CD14-positive monocyte (primary cell): ENCODE data around the gene ATXN7L1. TPM values are rescaled to one million over a fixed set of nuclear protein-coding genes. Genes with fewer than 3 reads are reported as not detected.

ENCODE experiments used
- DNase-seq, 3 donors: peaks; one replicate each; pipeline ENCODE4 v3.0.0-alpha.2; 2011 to 2022
- H2AFZ ChIP-seq: 2 replicates; pipeline ENCODE4 v1.6.0; 2012; ENCODE audit warnings: mild to moderate bottlenecking, low read depth, low read length, inconsistent platforms; ENCODE audit not compliant: insufficient read depth, poor library complexity, severe bottlenecking
- H3K27ac ChIP-seq, 2 donors: 1 replicate in 1 of 2; 2 replicates in 1 of 2; pipeline ENCODE4 v1.5.1; 2012 to 2013; ENCODE audit warnings: low read length in 2 of 2, control low read depth in 1 of 2, inconsistent platforms in 1 of 2, low read depth in 1 of 2, mild to moderate bottlenecking in 1 of 2
- H3K27me3 ChIP-seq, 2 donors: one replicate each; pipeline versions ENCODE4 v1.6.0 to v1.6.1; 2011 to 2013; ENCODE audit warnings: low read length in 2 of 2; ENCODE audit not compliant: control insufficient read depth in 2 of 2, insufficient read depth in 2 of 2
- H3K36me3 ChIP-seq, 2 donors: replicated peaks in 1 of 2; 1 replicate in 1 of 2; 2 replicates in 1 of 2; pipeline versions ENCODE4 v1.5.1 to v1.6.1; 2012 to 2013; ENCODE audit warnings: low read length in 2 of 2, control low read depth in 1 of 2, inconsistent platforms in 1 of 2, mild to moderate bottlenecking in 1 of 2; ENCODE audit not compliant: insufficient read depth in 2 of 2, control insufficient read depth in 1 of 2
- H3K4me1 ChIP-seq, 2 donors: 1 replicate in 1 of 2; 2 replicates in 1 of 2; pipeline versions ENCODE4 v1.5.1 to v1.6.1; 2012 to 2013; ENCODE audit warnings: low read length in 2 of 2, control low read depth in 1 of 2, inconsistent platforms in 1 of 2, mild to moderate bottlenecking in 1 of 2, moderate library complexity in 1 of 2; ENCODE audit not compliant: insufficient read depth in 2 of 2, control insufficient read depth in 1 of 2
- H3K4me2 ChIP-seq: replicated peaks from 2 replicates; pipeline ENCODE3; 2012; ENCODE audit warnings: low read length, moderate library complexity, mild to moderate bottlenecking; ENCODE audit not compliant: poor library complexity, severe bottlenecking; ENCODE audit errors: extremely low read depth
- H3K4me3 ChIP-seq, 3 experiments: fragments of 200-600 bp in 1 of 3; sonication (generic) in 1 of 3; replicated peaks in 1 of 3; 1 replicate in 2 of 3; 2 replicates in 1 of 3; pipeline ENCODE4 v1.5.1; 2011 to 2013; ENCODE audit warnings: low read length in 3 of 3, mild to moderate bottlenecking in 3 of 3, control low read depth in 2 of 3, low read depth in 2 of 3, inconsistent platforms in 1 of 3, moderate library complexity in 1 of 3
- H3K79me2 ChIP-seq: 2 replicates; pipeline ENCODE4 v1.6.0; 2012; ENCODE audit warnings: mild to moderate bottlenecking, control low read depth, inconsistent platforms, low read length, moderate library complexity; ENCODE audit not compliant: insufficient read depth
- H3K9ac ChIP-seq: 2 replicates; pipeline ENCODE4 v1.6.0; 2017; ENCODE audit warnings: low read length, mild to moderate bottlenecking; ENCODE audit not compliant: insufficient read depth, poor library complexity, severe bottlenecking
- H3K9me3 ChIP-seq, 2 donors: replicated peaks in 1 of 2; 1 replicate in 1 of 2; 2 replicates in 1 of 2; pipeline versions ENCODE4 v1.5.1 to v1.6.1; 2012 to 2013; ENCODE audit warnings: low read length in 2 of 2, control low read depth in 1 of 2; ENCODE audit not compliant: control insufficient read depth in 1 of 2, insufficient read depth in 1 of 2
- H4K20me1 ChIP-seq: 2 replicates; pipeline ENCODE4 v1.6.0; 2012; ENCODE audit warnings: mild to moderate bottlenecking, low read length, control low read depth, moderate library complexity; ENCODE audit not compliant: insufficient read depth
- H3K27ac Mint-ChIP-seq, 7 donors: one replicate each; pipeline ENCODE4 v1.8.0; 2020; ENCODE audit warnings: mild to moderate bottlenecking in 7 of 7, mixed read lengths in 7 of 7, moderate library complexity in 6 of 7, inconsistent platforms in 2 of 7
- H3K27me3 Mint-ChIP-seq, 3 donors: one replicate each; pipeline ENCODE4 v1.8.0; 2021 to 2022; ENCODE audit warnings: low read depth in 3 of 3, mild to moderate bottlenecking in 3 of 3, mixed read lengths in 3 of 3, moderate library complexity in 3 of 3, inconsistent platforms in 1 of 3
- H3K36me3 Mint-ChIP-seq, 2 donors: one replicate each; pipeline ENCODE4 v1.8.0; 2020; ENCODE audit warnings: mixed read lengths in 2 of 2, inconsistent platforms in 1 of 2, mild to moderate bottlenecking in 1 of 2
- H3K4me1 Mint-ChIP-seq: one replicate; pipeline ENCODE4 v1.8.0; 2020; ENCODE audit warnings: mild to moderate bottlenecking, mixed read lengths
- H3K4me3 Mint-ChIP-seq, 2 donors: one replicate each; pipeline ENCODE4 v1.8.0; 2020; ENCODE audit warnings: mild to moderate bottlenecking in 2 of 2, mixed read lengths in 2 of 2, moderate library complexity in 1 of 2
- H3K9me3 Mint-ChIP-seq, 7 donors: one replicate each; pipeline ENCODE4 v1.8.0; 2020 to 2022; ENCODE audit warnings: mixed read lengths in 7 of 7, mild to moderate bottlenecking in 6 of 7, moderate library complexity in 6 of 7, inconsistent platforms in 2 of 7
- WGBS: methylation state at CpG from one replicate; pipeline ENCODE4 v1.1.5; 2013; ENCODE audit warnings: missing lambda C conversion rate; ENCODE audit not compliant: insufficient coverage; 5-methylcytosine and 5-hydroxymethylcytosine counted together
- intact Hi-C, 2 donors: fragments of 100-400 bp; cut with micrococcal nuclease; formaldehyde crosslinking; loops; one replicate each; pipeline versions ENCODE4 v1.15.0 to v1.15.1; 2023
- polyA plus RNA-seq, 3 donors: library from polyadenylated mRNA; depleted of rRNA in 1 of 3; unstranded in 2 of 3; stranded (reverse) in 1 of 3; fragments of 300-500 nt in 2 of 3; fragments of >200 nt in 1 of 3; fragmentation: Illumina TruSeq in 2 of 3; gene quantifications; 1 replicate in 2 of 3; 2 replicates in 1 of 3; pipeline ENCODE4 v1.2.3, GENCODE V29; 2012 to 2021
- TF ChIP-seq, protein P1 (sequence below): fragments of 200-600 bp; IDR thresholded peaks from one replicate; pipeline ENCODE4 v1.8.0; 2022; ENCODE audit warnings: antibody characterized with exemption, mild to moderate bottlenecking

Gene ATXN7L1
- polyA plus RNA-seq, 3 donors, result 4.5 to 12.2 (median 11.2) TPM

DNA sequence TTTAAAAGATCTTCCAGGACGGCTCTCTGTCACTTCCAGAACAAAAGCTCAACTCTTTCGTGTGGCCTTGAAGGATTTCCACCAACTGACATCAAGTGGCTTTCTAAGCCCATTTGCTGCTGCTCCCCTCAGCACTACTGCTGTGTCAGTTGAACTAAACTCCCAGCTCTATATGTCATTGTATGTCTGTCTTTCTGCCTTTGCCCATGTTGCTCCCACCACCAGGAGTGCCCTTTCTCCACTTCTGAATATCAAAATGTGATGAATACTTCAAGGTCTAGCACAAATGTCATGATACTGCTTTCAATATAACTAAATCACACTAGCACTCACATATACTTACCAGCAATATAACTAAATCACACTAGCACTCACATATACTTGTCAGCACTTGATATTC lies 138.3 kb downstream of the ATXN7L1 start:
- Mint-ChIP-seq H3K27ac (no peak overlapping the region), H3K4me1 (peaks cover 9% of the 10 kb centered on the region), H3K9me3 (peaks cover 0 to 3% (median 0%) of the 10 kb centered on the region in 7 donors), H3K36me3 (peaks cover 0 to 6% of the 10 kb centered on the region in 2 donors), H3K27me3 (no peaks in the 10 kb centered on the region), H3K4me3 (no peak overlapping the region)
- H3K36me3 ChIP-seq, result no peaks in the 10 kb centered on the region
- H3K4me2 ChIP-seq, result no peak overlapping the region
- no peaks in the 10 kb centered on the region for H3K79me2 ChIP-seq
- H3K9ac ChIP-seq, result no peak overlapping the region
- H4K20me1 ChIP-seq, result peaks cover 8% of the 10 kb centered on the region
- no peak for DNase-seq
- H3K27ac ChIP-seq, result no peak overlapping the region
- WGBS, result 100% methylated on average over 2 of the region's 2 CpGs
- H3K27me3 ChIP-seq, result no peaks in the 10 kb centered on the region
- intact Hi-C loops, result no loop called here
- no peak overlapping the region for H2AFZ ChIP-seq
- TF ChIP-seq, protein P1, sequence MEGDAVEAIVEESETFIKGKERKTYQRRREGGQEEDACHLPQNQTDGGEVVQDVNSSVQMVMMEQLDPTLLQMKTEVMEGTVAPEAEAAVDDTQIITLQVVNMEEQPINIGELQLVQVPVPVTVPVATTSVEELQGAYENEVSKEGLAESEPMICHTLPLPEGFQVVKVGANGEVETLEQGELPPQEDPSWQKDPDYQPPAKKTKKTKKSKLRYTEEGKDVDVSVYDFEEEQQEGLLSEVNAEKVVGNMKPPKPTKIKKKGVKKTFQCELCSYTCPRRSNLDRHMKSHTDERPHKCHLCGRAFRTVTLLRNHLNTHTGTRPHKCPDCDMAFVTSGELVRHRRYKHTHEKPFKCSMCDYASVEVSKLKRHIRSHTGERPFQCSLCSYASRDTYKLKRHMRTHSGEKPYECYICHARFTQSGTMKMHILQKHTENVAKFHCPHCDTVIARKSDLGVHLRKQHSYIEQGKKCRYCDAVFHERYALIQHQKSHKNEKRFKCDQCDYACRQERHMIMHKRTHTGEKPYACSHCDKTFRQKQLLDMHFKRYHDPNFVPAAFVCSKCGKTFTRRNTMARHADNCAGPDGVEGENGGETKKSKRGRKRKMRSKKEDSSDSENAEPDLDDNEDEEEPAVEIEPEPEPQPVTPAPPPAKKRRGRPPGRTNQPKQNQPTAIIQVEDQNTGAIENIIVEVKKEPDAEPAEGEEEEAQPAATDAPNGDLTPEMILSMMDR, result no peak
- no peak overlapping the region for H3K4me3 ChIP-seq
- no peaks in the 10 kb centered on the region for H3K9me3 ChIP-seq
- peaks cover 5 to 7% of the 10 kb centered on the region in 2 donors for H3K4me1 ChIP-seq

DNA sequence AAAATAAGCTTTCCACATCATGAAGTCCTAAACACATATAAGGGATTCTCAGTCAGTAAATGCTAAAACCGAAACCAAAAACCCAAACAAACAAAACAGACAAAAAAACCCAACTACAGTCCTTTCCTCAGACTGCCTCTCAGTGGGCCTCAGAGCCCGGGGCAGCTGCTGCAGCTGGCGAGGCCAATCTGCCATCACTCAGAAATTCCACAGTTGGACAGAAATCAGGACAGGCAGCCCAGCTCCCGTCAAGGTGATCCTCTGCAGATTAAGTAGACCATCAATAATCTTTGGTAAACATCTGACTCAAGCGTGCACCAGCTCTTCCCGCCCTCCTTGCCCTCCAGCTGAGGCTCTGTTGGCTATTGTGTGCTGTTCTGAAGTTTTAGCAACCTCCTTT lies 142.2 kb downstream of the ATXN7L1 start:
- no peak for DNase-seq
- no peak overlapping the region for H2AFZ ChIP-seq
- no peak overlapping the region for H3K4me2 ChIP-seq
- H3K9ac ChIP-seq, result no peak overlapping the region
- WGBS, result 100% methylated on average over 3 of the region's 6 CpGs
- no peak overlapping the region for H3K4me3 ChIP-seq
- H3K4me1 ChIP-seq, result no peaks in the 10 kb centered on the region
- H3K36me3 ChIP-seq, result no peaks in the 10 kb centered on the region
- no peaks in the 10 kb centered on the region for H4K20me1 ChIP-seq
- peaks cover 0 to 3% of the 10 kb centered on the region in 2 donors for H3K36me3 Mint-ChIP-seq
- no peaks in the 10 kb centered on the region for H3K9me3 ChIP-seq
- peaks cover 0 to 3% (median 0%) of the 10 kb centered on the region in 7 donors for H3K9me3 Mint-ChIP-seq
- no peaks in the 10 kb centered on the region for H3K4me1 Mint-ChIP-seq
- TF ChIP-seq, protein P1, result no peak
- H3K27me3 Mint-ChIP-seq, result peaks cover 0 to 2% (median 0%) of the 10 kb centered on the region in 3 donors
- H3K4me3 Mint-ChIP-seq, result no peak overlapping the region
- no peak overlapping the region for H3K27ac Mint-ChIP-seq
- no peaks in the 10 kb centered on the region for H3K27me3 ChIP-seq
- no peak overlapping the region for H3K27ac ChIP-seq
- H3K79me2 ChIP-seq, result no peaks in the 10 kb centered on the region
- intact Hi-C loops, result no loop called here
